Ascending aorta (tissue), 2 donors: Measurements from ENCODE around the gene GBE1. TPM values are rescaled to one million over a fixed set of nuclear protein-coding genes. Genes with fewer than 3 reads are reported as not detected.

Experiments used
- DNase-seq, 2 donors: peaks; one replicate each; pipeline ENCODE4 v3.0.0-alpha.2; 2019; ENCODE audit warnings: low spot score in 2 of 2
- H3K27ac ChIP-seq, 2 donors: fragments of 200-600 bp; sonication (generic); one replicate each; pipeline ENCODE4 v1.5.1; 2016 to 2017; ENCODE audit warnings: mild to moderate bottlenecking in 1 of 2
- H3K27me3 ChIP-seq: fragments of 200-600 bp; sonication (generic); one replicate; pipeline ENCODE4 v1.5.1; 2017
- H3K36me3 ChIP-seq, 2 donors: fragments of 200-600 bp; sonication (generic); one replicate each; pipeline ENCODE4 v1.5.1; 2016
- H3K4me1 ChIP-seq, 2 donors: fragments of 200-600 bp; sonication (generic); one replicate each; pipeline ENCODE4 v1.5.1; 2016 to 2017; ENCODE audit warnings: mild to moderate bottlenecking in 1 of 2
- H3K4me3 ChIP-seq, 2 donors: fragments of 200-600 bp; sonication (generic); one replicate each; pipeline ENCODE4 v1.5.1; 2016 to 2017; ENCODE audit warnings: mild to moderate bottlenecking in 1 of 2
- H3K9me3 ChIP-seq, 2 donors: fragments of 200-600 bp; sonication (generic); one replicate each; pipeline ENCODE4 v1.5.1; 2016
- CTCF ChIP-seq, 3 experiments: fragments of 200-600 bp in 2 of 3; fragments of 450-650 bp in 1 of 3; sonication (generic) in 2 of 3; IDR thresholded peaks; one replicate each; pipeline ENCODE4 v1.5.1; 2016 to 2019; ENCODE audit warnings: antibody characterized with exemption in 3 of 3, mild to moderate bottlenecking in 1 of 3, moderate library complexity in 1 of 3
- intact Hi-C: fragments of 100-400 bp; cut with DNase I; formaldehyde crosslinking; loops from one replicate; pipeline ENCODE4 v1.15.1; 2023
- total RNA-seq: library from RNA; depleted of rRNA; stranded (reverse); fragments of >200 nt; gene quantifications from one replicate; pipeline ENCODE4 v1.1.0, GENCODE V29; 2016

GBE1 gene
- total RNA-seq, 1 donor from 2014 or later, result 20.8 TPM

GRCh38 chr3:81689617-81690016 is 71.8 kb downstream of the GBE1 start:
- intact Hi-C loops, result no loop called here
- Histone ChIP-seq H3K4me1 (no peaks in the 10 kb centered on the region), H3K27ac (no peak overlapping the region)

GRCh38 chr3:81684751-81685395 is 76.6 kb downstream of the GBE1 start:
- no peak overlapping the region for H3K4me3 ChIP-seq
- no peak for DNase-seq
- intact Hi-C loops, result no loop called here
- no peak for TF ChIP-seq CTCF (IDR thresholded peaks at IDR 0.05)
- H3K27me3 ChIP-seq, result no peaks in the 10 kb centered on the region
- no peaks in the 10 kb centered on the region for H3K4me1 ChIP-seq
- no peak overlapping the region for H3K27ac ChIP-seq
- H3K36me3 ChIP-seq, result peaks cover 0 to 6% of the 10 kb centered on the region in 2 donors
- H3K9me3 ChIP-seq, result no peaks in the 10 kb centered on the region

More at GRCh38 chr3:81689617-81690016, 71.8 kb downstream of the GBE1 start:
- H3K9me3 ChIP-seq, result no peaks in the 10 kb centered on the region
- no peaks in the 10 kb centered on the region for H3K27me3 ChIP-seq
- H3K36me3 ChIP-seq, result peaks cover 0 to 6% of the 10 kb centered on the region in 2 donors
- DNase-seq, result no peak
- no peak for TF ChIP-seq CTCF (IDR thresholded peaks at IDR 0.05)
- H3K4me3 ChIP-seq, result no peak overlapping the region

- H3K4me1 ChIP-seq, result no peaks in the 10 kb centered on the region
- no peak overlapping the region for H3K4me3 ChIP-seq
- no peaks in the 10 kb centered on the region for H3K36me3 ChIP-seq
- intact Hi-C loops, result no loop called here
- no peak overlapping the region for H3K27ac ChIP-seq
- no peaks in the 10 kb centered on the region for H3K9me3 ChIP-seq
- no peak for TF ChIP-seq CTCF (IDR thresholded peaks at IDR 0.05)
- no peaks in the 10 kb centered on the region for H3K27me3 ChIP-seq
- no peak for DNase-seq
Observed at GRCh38 chr3:81676706-81677456, 84.6 kb downstream of the GBE1 start.

- Histone ChIP-seq H3K4me3 (no peak overlapping the region), H3K36me3 (no peaks in the 10 kb centered on the region), H3K27me3 (no peaks in the 10 kb centered on the region), H3K27ac (no peak overlapping the region), H3K4me1 (no peaks in the 10 kb centered on the region), H3K9me3 (no peaks in the 10 kb centered on the region)
- no peak for TF ChIP-seq CTCF (IDR thresholded peaks at IDR 0.05)
- intact Hi-C loops, result no loop called here
- no peak for DNase-seq
Observed at GRCh38 chr3:81674690-81675089, 86.8 kb downstream of the GBE1 start.

GRCh38 chr3:81668283-81668682 is 93.2 kb downstream of the GBE1 start:
- no peak overlapping the region for H3K27ac ChIP-seq
- no peak overlapping the region for H3K4me3 ChIP-seq
- H3K9me3 ChIP-seq, result no peaks in the 10 kb centered on the region
- H3K36me3 ChIP-seq, result no peaks in the 10 kb centered on the region
- intact Hi-C loops, result loop anchor here (5.0 to 10.0 kb wide), 2 partner anchors 197 to 464 kb away; no protein-coding TSS in a partner anchor
- no peak for TF ChIP-seq CTCF (IDR thresholded peaks at IDR 0.05)
- no peaks in the 10 kb centered on the region for H3K27me3 ChIP-seq
- H3K4me1 ChIP-seq, result peaks cover 0 to 8% of the 10 kb centered on the region in 2 donors
- DNase-seq, result no peak
